ENCODE measurements around the gene STARD13. TPM values are rescaled to one million over a fixed set of nuclear protein-coding genes. Genes with fewer than 3 reads are reported as not detected.

The STARD13 gene
- total RNA-seq, 1 experiment from 2014 or later: 26.6 TPM

DNA sequence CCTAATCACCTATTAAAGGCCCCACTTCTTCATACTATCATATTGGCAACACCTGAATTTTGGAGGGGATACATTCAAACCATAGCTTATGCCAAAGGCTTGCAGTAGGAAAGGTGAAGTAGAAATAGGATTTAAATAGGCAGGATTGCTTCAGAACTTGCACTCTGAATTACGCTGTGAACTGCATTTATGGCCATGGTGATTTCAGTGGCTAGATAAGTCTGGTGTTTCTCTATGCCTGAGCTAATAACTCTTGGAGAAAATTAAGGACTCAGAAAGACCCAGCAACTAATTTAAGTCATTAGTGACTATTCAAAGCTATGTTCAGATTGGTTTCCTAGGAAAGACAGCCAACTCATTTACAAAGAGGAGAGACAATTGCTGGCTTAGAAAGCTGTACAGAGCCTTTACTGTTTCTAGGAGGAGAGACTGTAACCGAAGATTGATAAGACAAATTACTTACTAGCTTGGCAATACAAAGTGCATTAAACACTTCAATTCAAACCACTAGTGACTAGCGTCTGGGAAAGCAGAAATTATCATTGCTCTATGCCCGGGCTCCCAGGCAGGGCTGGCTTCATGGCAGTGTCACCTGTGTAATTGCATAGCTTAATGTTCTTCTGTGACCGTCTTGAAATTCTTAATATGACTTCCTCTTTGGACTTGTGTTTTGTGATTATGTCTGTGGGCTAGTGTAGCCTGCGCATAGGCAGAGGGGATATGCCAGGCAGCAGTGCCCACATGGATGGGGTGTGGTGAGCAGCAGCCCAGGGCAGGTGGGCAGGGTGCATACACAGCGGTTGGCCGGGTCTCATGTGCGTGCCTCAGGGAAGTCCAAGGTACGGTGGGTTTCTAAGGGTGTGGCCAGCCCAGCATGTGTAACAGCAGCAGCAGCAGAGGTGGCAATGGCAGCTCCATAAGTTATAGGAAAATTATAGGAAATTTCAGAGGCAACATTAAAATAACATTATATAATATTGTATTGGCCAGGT, 209.3 kb downstream of the STARD13 start:
- no peaks in the 10 kb centered on the region for H3K27me3 ChIP-seq (ENCODE audit: low read length)
- H3K4me1 ChIP-seq (ENCODE audit: insufficient read depth, low read length): peaks cover 11% of the 10 kb centered on the region
- no peak overlapping the region for H3K4me2 ChIP-seq (ENCODE audit: low read length)
- H3K9ac ChIP-seq (ENCODE audit: low read length): no peak overlapping the region
- peaks cover 3% of the 10 kb centered on the region for H3F3A ChIP-seq (ENCODE audit: low read length, unreplicated experiment)
- CTCF ChIA-PET: no interaction called here
- DNase-seq (no peak), ATAC-seq (no peak)
- POLR2A ChIA-PET (ENCODE audit: unreplicated experiment): no interaction called here
- H3K36me3 ChIP-seq (ENCODE audit: low read depth, low read length): no peaks in the 10 kb centered on the region
- no peaks in the 10 kb centered on the region for H3K9me2 ChIP-seq (replicated peaks; ENCODE audit: low read length)
- H3K9me3 ChIP-seq (ENCODE audit: low read length): no peaks in the 10 kb centered on the region
- H3K27ac ChIP-seq (ENCODE audit: low read length): no peak overlapping the region
- H2AFZ ChIP-seq (ENCODE audit: low read length): no peak overlapping the region
- TF ChIP-seq, protein P1, sequence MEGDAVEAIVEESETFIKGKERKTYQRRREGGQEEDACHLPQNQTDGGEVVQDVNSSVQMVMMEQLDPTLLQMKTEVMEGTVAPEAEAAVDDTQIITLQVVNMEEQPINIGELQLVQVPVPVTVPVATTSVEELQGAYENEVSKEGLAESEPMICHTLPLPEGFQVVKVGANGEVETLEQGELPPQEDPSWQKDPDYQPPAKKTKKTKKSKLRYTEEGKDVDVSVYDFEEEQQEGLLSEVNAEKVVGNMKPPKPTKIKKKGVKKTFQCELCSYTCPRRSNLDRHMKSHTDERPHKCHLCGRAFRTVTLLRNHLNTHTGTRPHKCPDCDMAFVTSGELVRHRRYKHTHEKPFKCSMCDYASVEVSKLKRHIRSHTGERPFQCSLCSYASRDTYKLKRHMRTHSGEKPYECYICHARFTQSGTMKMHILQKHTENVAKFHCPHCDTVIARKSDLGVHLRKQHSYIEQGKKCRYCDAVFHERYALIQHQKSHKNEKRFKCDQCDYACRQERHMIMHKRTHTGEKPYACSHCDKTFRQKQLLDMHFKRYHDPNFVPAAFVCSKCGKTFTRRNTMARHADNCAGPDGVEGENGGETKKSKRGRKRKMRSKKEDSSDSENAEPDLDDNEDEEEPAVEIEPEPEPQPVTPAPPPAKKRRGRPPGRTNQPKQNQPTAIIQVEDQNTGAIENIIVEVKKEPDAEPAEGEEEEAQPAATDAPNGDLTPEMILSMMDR (conservative IDR thresholded peaks at IDR 0.05; ENCODE audit: low read depth, low read length): no peak
- TF ChIP-seq EZH2phosphoT487 (IDR thresholded peaks at IDR 0.05; ENCODE audit: borderline replicate concordance, low read length): no peak
- no peak for TF ChIP-seq EZH2 (IDR thresholded peaks at IDR 0.05; ENCODE audit: low read length, unreplicated experiment)
- no peaks in the 10 kb centered on the region for H3K79me2 ChIP-seq (ENCODE audit: low read length)
- intact Hi-C loops (cut with micrococcal nuclease): no loop called here
- BruUV-seq (replicated peaks): no TSS peak
- no peaks in the 10 kb centered on the region for H4K20me1 ChIP-seq (ENCODE audit: low read length)
- no peak overlapping the region for H3K4me3 ChIP-seq (ENCODE audit: low read length)

DNA sequence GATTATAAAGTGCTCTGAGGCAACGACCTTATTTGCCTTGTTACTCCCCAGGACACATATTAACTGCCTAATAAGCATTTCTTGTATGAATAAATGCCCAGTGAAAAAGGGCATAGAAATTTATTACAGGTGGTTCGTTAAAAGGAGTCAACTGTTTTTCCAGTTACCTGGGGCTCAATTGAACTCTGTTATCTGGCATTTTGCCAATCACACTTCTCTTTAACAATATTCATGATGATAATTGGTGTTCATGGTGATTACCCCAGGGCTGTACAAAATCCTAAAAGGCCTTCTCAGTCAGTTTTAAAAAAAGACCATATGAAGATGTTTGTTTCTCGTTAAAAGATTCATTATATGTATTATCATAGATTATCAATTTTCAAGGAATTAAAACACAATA, 212.2 kb downstream of the STARD13 start:
- no peak overlapping the region for H2AFZ ChIP-seq (ENCODE audit: low read length)
- BruUV-seq (replicated peaks): no TSS peak

More for the DNA sequence above, 212.2 kb downstream of the STARD13 start:
- Histone ChIP-seq H3K4me3 (ENCODE audit: low read length) (no peak overlapping the region), H3F3A (ENCODE audit: low read length, unreplicated experiment) (no peaks in the 10 kb centered on the region), H3K9ac (ENCODE audit: low read length) (no peak overlapping the region), H4K20me1 (ENCODE audit: low read length) (no peaks in the 10 kb centered on the region), H3K4me2 (ENCODE audit: low read length) (no peak overlapping the region), H3K9me2 (replicated peaks; ENCODE audit: low read length) (no peaks in the 10 kb centered on the region), H3K27ac (ENCODE audit: low read length) (no peak overlapping the region), H3K79me2 (ENCODE audit: low read length) (no peaks in the 10 kb centered on the region), H3K4me1 (ENCODE audit: insufficient read depth, low read length) (peaks cover 12% of the 10 kb centered on the region), H3K27me3 (ENCODE audit: low read length) (no peaks in the 10 kb centered on the region), H3K36me3 (ENCODE audit: low read depth, low read length) (no peaks in the 10 kb centered on the region), H3K9me3 (ENCODE audit: low read length) (no peaks in the 10 kb centered on the region)
- POLR2A ChIA-PET (ENCODE audit: unreplicated experiment): no interaction called here
- CTCF ChIA-PET: no interaction called here
- ATAC-seq (no peak), DNase-seq (no peak)
- intact Hi-C loops (cut with micrococcal nuclease): no loop called here
- TF ChIP-seq EZH2phosphoT487 (IDR thresholded peaks at IDR 0.05; ENCODE audit: borderline replicate concordance, low read length) (no peak), EZH2 (IDR thresholded peaks at IDR 0.05; ENCODE audit: low read length, unreplicated experiment) (no peak)
- TF ChIP-seq, protein P1 (conservative IDR thresholded peaks at IDR 0.05; ENCODE audit: low read depth, low read length): no peak
